HG02623 (cell line): Measurements from ENCODE around the gene GJB3.
"Not testable (repeated sequence)": the region's sequence is repeated elsewhere in the genome, so short reads cannot be mapped to it uniquely, and the experiment has no call there.

Experiments
- ATAC-seq: cut with Tn5 transposase; IDR thresholded peaks from one replicate; pipeline ENCODE4 v1.9.1; 2021; ENCODE audit warnings: moderate library complexity; ENCODE audit not compliant: unreplicated experiment

GJB3 gene

DNA sequence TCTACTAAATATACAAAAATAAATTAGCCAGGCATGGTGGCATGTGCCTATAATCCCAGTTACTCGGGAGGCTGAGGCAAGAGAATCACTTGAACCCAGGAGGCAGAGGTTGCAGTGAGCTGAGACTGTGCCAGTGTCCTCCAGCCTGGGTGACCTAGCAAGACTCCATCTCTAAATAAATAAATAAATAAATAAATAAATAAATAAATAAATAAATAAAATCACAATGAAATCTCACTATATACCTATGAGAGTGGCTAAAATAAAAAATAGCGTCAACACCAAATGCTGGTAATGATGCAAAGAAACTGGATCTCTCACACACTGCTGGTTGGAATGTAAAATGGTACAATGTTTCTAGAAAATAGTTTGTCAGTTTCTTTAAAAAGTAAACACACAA, 37.8 kb downstream of the GJB3 start:
- not testable (repeated sequence) for ATAC-seq

GRCh38 chr1:34822202-34822601, 41.2 kb downstream of the GJB3 start:
- no peak for ATAC-seq

GRCh38 chr1:34824817-34825454, 43.9 kb downstream of the GJB3 start:
- no peak for ATAC-seq

DNA sequence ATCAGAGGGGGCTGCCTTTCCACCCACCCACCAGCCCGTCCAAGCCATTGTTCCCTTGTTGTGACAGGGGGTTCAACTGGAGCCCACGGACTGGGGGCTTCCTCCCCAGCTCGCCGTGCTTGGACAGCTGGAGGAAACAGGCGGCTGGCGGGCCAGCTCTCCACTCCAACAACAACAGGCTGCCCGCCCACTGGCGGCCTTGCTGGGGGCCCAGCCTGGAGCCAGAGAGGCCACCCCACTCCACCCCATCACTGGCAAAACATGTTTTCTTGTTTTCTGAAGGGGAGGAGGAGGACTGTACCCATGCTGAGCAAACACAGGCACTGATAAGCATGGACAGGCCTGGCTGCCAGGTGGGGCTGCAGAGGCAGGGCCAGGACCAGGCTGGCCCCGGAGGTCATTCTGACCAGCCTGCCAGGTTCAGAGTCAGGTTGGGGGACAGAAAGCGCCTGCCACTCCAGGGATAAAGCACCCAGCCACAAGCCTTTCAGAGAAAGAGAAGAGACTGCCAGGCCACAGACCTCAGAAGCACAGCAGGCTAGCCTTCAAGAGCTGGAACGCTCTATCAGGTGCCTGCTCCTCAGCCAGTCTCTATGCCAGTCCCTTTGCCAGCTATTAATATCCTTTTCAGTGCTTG, 44.6 kb downstream of the GJB3 start:
- no peak for ATAC-seq

GRCh38 chr1:34827341-34827941, 46.4 kb downstream of the GJB3 start:
- no peak for ATAC-seq

DNA sequence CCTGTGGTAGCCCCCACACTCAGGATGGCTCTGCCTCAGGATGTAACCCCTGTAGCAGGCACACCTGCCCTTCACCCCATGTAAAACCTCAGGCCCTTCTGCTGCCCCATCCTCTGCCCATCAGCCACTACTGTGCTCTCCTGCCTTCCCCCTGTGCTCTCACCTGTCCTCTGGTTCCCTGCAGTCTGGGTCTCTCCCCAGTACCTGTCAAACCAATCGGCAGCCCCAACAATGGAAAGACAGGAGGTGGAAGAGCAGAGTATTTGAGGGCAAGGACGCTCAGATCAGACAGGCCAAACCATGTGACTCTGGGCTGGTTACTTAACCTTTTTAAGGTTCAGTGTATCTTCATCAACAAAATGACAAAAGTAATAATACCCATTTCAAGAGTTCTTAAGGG, 47.6 kb downstream of the GJB3 start:
- ATAC-seq = no peak

DNA sequence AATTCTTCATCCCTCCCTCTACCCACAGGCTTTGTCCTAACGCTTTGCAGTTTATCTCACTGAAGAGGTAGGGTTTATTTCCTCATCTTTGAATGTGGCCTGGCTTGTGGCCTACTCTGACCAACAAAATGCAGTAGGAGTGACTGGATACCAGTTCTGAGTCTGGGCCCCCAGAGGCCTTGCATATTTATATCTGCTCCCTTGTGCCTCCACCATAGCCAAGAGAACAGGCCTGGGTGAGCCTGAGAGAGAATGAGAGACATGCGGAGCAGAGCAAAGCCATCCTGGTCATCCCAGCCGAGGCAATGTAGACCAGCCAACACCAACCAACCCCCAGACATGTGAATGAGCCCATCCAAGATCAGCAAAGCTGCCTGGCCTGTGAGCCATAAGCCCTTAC, 48.2 kb downstream of the GJB3 start:
- ATAC-seq = no peak

DNA sequence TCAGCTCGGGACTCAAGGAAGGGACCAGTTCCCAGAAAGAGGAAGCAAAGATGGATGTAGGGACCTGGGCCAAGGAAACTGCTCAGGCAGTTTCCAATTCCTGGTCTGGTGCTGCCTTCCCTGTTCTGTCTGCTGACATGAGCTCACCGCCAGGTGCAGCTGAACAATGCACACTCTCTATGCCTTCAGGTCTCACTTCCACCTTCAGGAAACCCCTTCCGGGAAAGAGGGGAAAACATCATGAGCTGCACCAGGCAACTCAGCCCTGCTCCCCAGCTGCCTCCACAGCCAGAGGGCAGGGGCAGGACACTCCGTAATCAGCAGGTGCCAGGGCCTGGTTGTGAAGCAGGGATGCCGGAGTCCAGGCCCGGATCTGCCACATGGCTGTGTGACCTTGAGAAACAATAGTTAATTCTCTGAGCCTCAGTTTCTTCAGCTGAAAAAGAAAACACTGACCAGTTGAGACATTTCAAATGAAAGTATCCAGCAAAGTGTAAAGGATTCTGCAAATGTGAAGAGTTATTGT, 50.8 kb downstream of the GJB3 start:
- no peak for ATAC-seq

DNA sequence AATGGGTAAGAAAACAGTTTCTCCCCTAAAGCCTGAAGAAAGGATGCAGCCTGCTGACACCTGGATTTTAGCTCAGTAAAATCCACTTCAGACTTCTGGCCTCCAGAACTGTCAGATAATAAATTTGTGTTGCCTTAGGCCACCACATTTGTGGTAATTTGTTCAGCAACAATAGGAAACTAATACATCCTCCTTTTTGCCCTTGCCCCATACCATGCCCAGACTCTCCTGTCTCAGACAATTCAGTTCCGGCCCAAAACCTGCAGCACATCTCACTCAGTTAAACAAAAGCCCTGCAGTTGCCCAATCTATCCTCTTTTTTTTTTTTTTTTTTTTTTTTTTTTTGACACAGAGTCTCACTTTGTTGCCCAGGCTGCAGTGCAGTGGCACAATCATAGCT, 52.7 kb downstream of the GJB3 start:
- no peak for ATAC-seq
